IMR-90 (cell line): ENCODE data around the gene FAM111A.
A peak's percentile ranks its signal among the peaks of the same experiment; 100 is the strongest.

Experiments used
- BHLHE40 ChIP-seq: fragments of 150-350 bp; IDR thresholded peaks from 2 replicates; pipeline ENCODE4 v1.6.1; 2016; ENCODE audit warnings: mild to moderate bottlenecking, low read depth, low read length
- FOS ChIP-seq: fragments of 150-350 bp; IDR thresholded peaks from 2 replicates; pipeline ENCODE4 v1.6.1; 2016; ENCODE audit warnings: low read depth, low read length
- MAFK ChIP-seq: IDR thresholded peaks from 2 replicates; pipeline ENCODE4 v1.6.1; 2012; ENCODE audit warnings: low read depth, low read length, improper control_type of control experiment
- MAZ ChIP-seq: IDR thresholded peaks from 2 replicates; pipeline ENCODE4 v1.6.1; 2012; ENCODE audit warnings: low read depth, mild to moderate bottlenecking, low read length, improper control_type of control experiment, moderate library complexity, borderline replicate concordance
- MXI1 ChIP-seq: IDR thresholded peaks from 2 replicates; pipeline ENCODE4 v1.6.1; 2012; ENCODE audit warnings: low read depth, mild to moderate bottlenecking, low read length, moderate library complexity, borderline replicate concordance
- POLR2A ChIP-seq: IDR thresholded peaks from 2 replicates; pipeline ENCODE4 v1.6.1; 2012; ENCODE audit warnings: mild to moderate bottlenecking, low read depth, low read length
- RAD21 ChIP-seq: IDR thresholded peaks from 2 replicates; pipeline ENCODE4 v1.6.1; 2012; ENCODE audit warnings: low read length, improper control_type of control experiment
- RCOR1 ChIP-seq: IDR thresholded peaks from 2 replicates; pipeline ENCODE4 v1.6.1; 2012; ENCODE audit warnings: mild to moderate bottlenecking, low read length, improper control_type of control experiment; ENCODE audit not compliant: insufficient replicate concordance
- TF ChIP-seq, protein P1 (sequence below): conservative IDR thresholded peaks from 2 replicates; pipeline ENCODE4 v1.5.1; 2012; ENCODE audit warnings: mild to moderate bottlenecking, low read depth, low read length, improper control_type of control experiment
- TF ChIP-seq, protein P2 (sequence below): fragments of 150-350 bp; IDR thresholded peaks from 2 replicates; pipeline ENCODE4 v1.6.1; 2017; ENCODE audit warnings: mild to moderate bottlenecking, antibody characterized with exemption, low read length, low read depth

DNA sequence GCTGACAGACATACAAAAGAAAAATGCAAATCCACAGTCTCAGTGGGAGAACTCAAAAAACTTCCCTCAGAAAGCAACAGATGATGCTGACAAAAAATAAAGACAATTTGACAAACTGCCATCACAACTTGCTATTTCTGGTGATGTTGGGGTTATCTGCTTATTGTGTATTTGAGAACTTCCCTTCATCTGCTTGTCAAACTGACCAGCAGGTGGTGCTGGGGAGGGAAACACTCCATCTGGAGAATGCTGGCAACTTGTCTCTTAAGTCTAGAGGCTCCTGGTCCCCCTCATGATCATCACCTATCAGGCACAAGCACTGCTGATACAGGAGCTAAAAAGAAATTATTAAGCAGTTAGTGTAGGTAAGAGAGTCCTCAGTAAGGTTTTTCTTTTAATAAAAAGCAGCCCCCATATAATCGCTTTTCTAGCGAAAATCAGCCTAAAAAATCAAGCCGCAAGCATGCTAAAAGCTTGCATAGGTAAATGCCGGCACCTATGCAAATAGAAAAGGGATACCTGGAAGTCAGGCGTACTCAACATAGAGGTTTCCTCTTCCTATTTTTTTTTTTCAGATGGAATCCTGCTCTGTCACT is 45.4 kb upstream of the FAM111A start:
- TF ChIP-seq, protein P1, sequence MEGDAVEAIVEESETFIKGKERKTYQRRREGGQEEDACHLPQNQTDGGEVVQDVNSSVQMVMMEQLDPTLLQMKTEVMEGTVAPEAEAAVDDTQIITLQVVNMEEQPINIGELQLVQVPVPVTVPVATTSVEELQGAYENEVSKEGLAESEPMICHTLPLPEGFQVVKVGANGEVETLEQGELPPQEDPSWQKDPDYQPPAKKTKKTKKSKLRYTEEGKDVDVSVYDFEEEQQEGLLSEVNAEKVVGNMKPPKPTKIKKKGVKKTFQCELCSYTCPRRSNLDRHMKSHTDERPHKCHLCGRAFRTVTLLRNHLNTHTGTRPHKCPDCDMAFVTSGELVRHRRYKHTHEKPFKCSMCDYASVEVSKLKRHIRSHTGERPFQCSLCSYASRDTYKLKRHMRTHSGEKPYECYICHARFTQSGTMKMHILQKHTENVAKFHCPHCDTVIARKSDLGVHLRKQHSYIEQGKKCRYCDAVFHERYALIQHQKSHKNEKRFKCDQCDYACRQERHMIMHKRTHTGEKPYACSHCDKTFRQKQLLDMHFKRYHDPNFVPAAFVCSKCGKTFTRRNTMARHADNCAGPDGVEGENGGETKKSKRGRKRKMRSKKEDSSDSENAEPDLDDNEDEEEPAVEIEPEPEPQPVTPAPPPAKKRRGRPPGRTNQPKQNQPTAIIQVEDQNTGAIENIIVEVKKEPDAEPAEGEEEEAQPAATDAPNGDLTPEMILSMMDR: peak; percentile 69
- TF ChIP-seq POLR2A (no peak), MAZ (no peak), RAD21 (peak; percentile 52), MXI1 (no peak), MAFK (no peak), RCOR1 (no peak), FOS (no peak), BHLHE40 (no peak)
- TF ChIP-seq, protein P2, sequence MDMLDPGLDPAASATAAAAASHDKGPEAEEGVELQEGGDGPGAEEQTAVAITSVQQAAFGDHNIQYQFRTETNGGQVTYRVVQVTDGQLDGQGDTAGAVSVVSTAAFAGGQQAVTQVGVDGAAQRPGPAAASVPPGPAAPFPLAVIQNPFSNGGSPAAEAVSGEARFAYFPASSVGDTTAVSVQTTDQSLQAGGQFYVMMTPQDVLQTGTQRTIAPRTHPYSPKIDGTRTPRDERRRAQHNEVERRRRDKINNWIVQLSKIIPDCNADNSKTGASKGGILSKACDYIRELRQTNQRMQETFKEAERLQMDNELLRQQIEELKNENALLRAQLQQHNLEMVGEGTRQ: no peak
